ENCODE data around the gene OAS3.

- TF ChIP-seq, protein P1, sequence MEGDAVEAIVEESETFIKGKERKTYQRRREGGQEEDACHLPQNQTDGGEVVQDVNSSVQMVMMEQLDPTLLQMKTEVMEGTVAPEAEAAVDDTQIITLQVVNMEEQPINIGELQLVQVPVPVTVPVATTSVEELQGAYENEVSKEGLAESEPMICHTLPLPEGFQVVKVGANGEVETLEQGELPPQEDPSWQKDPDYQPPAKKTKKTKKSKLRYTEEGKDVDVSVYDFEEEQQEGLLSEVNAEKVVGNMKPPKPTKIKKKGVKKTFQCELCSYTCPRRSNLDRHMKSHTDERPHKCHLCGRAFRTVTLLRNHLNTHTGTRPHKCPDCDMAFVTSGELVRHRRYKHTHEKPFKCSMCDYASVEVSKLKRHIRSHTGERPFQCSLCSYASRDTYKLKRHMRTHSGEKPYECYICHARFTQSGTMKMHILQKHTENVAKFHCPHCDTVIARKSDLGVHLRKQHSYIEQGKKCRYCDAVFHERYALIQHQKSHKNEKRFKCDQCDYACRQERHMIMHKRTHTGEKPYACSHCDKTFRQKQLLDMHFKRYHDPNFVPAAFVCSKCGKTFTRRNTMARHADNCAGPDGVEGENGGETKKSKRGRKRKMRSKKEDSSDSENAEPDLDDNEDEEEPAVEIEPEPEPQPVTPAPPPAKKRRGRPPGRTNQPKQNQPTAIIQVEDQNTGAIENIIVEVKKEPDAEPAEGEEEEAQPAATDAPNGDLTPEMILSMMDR (IDR thresholded peaks at IDR 0.05; ENCODE audit: low read depth, low read length, missing input control), result no peak
- TF ChIP-seq YY1 (IDR thresholded peaks at IDR 0.05), result no peak
- no peak for TF ChIP-seq RXRA (IDR thresholded peaks at IDR 0.05)
- TF ChIP-seq, protein P2, sequence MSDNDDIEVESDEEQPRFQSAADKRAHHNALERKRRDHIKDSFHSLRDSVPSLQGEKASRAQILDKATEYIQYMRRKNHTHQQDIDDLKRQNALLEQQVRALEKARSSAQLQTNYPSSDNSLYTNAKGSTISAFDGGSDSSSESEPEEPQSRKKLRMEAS (IDR thresholded peaks at IDR 0.05), result no peak
- no peak for TF ChIP-seq SP1 (IDR thresholded peaks at IDR 0.05)
- TF ChIP-seq, protein P3, sequence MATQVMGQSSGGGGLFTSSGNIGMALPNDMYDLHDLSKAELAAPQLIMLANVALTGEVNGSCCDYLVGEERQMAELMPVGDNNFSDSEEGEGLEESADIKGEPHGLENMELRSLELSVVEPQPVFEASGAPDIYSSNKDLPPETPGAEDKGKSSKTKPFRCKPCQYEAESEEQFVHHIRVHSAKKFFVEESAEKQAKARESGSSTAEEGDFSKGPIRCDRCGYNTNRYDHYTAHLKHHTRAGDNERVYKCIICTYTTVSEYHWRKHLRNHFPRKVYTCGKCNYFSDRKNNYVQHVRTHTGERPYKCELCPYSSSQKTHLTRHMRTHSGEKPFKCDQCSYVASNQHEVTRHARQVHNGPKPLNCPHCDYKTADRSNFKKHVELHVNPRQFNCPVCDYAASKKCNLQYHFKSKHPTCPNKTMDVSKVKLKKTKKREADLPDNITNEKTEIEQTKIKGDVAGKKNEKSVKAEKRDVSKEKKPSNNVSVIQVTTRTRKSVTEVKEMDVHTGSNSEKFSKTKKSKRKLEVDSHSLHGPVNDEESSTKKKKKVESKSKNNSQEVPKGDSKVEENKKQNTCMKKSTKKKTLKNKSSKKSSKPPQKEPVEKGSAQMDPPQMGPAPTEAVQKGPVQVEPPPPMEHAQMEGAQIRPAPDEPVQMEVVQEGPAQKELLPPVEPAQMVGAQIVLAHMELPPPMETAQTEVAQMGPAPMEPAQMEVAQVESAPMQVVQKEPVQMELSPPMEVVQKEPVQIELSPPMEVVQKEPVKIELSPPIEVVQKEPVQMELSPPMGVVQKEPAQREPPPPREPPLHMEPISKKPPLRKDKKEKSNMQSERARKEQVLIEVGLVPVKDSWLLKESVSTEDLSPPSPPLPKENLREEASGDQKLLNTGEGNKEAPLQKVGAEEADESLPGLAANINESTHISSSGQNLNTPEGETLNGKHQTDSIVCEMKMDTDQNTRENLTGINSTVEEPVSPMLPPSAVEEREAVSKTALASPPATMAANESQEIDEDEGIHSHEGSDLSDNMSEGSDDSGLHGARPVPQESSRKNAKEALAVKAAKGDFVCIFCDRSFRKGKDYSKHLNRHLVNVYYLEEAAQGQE (IDR thresholded peaks at IDR 0.05), result no peak
- no peak for TF ChIP-seq HNF4G (IDR thresholded peaks at IDR 0.05)
- no peak for TF ChIP-seq FOXA2 (IDR thresholded peaks at IDR 0.05)
- TF ChIP-seq, protein P4, sequence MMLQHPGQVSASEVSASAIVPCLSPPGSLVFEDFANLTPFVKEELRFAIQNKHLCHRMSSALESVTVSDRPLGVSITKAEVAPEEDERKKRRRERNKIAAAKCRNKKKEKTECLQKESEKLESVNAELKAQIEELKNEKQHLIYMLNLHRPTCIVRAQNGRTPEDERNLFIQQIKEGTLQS (IDR thresholded peaks at IDR 0.05), result no peak
- TF ChIP-seq RAD21 (IDR thresholded peaks at IDR 0.05), result no peak
These were observed 23.3 kb downstream of the OAS3 start for GRCh38 chr12:112961536-112961935.
